Left colon (tissue), 2 donors: ENCODE data around the gene OXA1L. TPM values are rescaled to one million over a fixed set of nuclear protein-coding genes. Genes with fewer than 3 reads are reported as not detected.
"Not testable (repeated sequence)": the region's sequence is repeated elsewhere in the genome, so short reads cannot be mapped to it uniquely, and the experiment has no call there.

Experiments
- ATAC-seq: fragments of 200-7000 bp; cut with Tn5 transposase; one replicate; pipeline ENCODE4 v1.9.1; 2020; ENCODE audit warnings: mild to moderate bottlenecking, moderate library complexity
- DNase-seq, 2 donors: peaks; one replicate each; pipeline ENCODE4 v3.0.0-alpha.2; 2020
- intact Hi-C, 2 donors: fragments of 100-400 bp; cut with DNase I in 1 of 2; cut with micrococcal nuclease in 1 of 2; formaldehyde crosslinking; loops; one replicate each; pipeline versions ENCODE4 v1.11.2 to v1.14.0; 2022; cut with DNase I, micrococcal nuclease
- total RNA-seq, 2 donors: library from RNA; stranded (reverse); fragmentation: NEBNext Ultra II Directional; extraction: Animal tissue kit (Norgen Biotek cat#: 25700); gene quantifications; one replicate each; pipeline ENCODE4 v1.2.1, GENCODE V29; 2021
- donor health status: DM: no; HTN: no; CAD: no.
- donor health status: DM: yes; HTN: yes; CAD: no.

Gene OXA1L
- total RNA-seq, 2 donors from 2014 or later, result 81.7 to 125 TPM

DNA sequence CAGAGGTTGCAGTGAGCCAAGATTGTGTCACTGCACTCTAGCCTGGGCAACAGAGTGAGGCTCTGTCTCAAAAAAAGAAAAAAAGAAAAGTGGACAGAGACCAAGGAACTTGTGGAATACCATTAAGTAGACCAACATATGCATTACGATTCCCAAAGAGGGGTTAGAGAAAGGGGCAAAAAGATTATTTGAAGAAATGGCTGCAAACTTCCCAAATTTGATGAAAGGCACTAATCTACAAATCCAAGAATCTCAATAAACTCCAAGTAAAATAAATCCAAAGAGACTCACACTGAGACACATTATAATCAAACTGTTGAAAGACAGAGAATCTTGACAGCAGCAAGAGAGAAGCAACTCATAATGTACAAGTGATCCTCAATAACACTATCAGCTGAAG lies 4.8 kb upstream of the OXA1L start:
- intact Hi-C loops, result no loop called here
- no peak for ATAC-seq
- DNase-seq, result no peak

DNA sequence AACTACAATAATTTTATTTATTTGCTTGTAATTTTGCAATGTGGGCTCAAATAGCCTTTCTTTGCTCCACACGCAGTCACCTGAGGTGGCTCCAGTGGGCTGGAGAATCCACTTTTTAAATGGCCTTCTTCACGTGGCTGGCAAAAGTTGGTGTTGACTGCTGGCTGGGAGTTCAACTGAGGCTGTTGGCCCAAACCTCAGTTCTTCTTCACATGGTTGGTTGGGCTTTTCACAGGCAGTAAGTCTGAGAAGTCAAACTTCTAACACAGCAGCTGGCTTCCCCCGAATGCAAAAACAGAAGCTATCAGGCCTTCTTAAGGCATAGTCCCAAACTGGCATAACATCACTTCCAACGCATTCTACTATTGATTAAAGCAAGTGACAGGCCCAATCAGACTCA lies 2.1 kb upstream of the OXA1L start:
- intact Hi-C loops, result no loop called here
- ATAC-seq, result no peak
- no peak for DNase-seq

DNA sequence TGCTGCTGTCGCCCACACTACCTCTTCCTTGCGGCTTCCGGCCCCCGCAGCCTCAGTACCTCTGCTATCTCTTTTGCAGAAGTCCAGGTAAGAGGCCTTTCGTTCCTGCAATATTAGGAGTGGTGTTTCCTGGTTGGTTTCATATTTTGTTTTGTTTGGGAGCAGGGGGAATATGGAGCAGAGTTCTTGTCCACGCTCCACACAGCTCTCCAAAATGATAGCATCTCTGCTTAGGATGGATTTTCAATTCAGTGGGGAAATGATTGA lies 768 bp downstream of the OXA1L start:
- ATAC-seq (peak; percentile 47), DNase-seq (no peak)
- intact Hi-C loops, result no loop called here

DNA sequence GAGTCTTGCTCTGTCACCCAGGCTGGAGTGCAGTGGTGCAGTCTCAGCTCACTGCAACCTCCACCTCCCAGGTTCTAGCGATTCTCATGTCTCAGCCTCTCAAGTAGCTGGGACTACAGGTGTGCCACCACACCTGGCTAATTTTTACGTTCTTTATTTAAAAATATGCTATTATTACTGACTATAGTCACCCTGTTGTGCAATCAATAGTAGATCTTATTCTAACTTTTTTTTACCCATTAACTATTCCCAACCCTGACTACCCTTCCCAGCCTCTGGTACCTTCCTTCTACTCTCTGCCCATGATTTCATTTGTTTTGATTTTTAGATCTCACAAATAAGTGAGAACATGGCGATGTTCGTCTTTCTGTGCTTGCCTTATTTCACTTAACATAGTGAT lies 2.5 kb downstream of the OXA1L start:
- intact Hi-C loops, result no loop called here
- no peak for DNase-seq

DNA sequence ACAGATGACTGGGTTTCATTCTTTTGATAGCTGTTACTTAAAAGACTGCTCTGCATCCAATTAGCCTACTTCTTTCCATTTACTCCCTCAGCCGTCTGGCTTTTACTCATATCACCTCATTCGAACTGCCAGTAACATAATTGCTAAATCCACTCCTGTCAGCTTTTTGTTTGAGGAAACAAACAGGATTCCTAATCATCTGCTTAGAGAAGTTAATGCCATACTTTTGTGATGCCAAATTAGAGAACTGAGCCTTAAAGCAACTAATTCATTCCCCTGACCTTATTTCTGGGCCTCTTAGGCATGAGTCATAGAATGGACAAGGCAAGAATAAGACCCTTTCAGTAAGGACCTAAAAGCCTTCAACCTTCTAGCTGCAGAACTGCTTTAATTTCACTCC lies 2.9 kb downstream of the OXA1L start:
- intact Hi-C loops, result no loop called here
- ATAC-seq (no peak), DNase-seq (no peak)

More for the DNA sequence above, 2.5 kb downstream of the OXA1L start:
- no peak for ATAC-seq

DNA sequence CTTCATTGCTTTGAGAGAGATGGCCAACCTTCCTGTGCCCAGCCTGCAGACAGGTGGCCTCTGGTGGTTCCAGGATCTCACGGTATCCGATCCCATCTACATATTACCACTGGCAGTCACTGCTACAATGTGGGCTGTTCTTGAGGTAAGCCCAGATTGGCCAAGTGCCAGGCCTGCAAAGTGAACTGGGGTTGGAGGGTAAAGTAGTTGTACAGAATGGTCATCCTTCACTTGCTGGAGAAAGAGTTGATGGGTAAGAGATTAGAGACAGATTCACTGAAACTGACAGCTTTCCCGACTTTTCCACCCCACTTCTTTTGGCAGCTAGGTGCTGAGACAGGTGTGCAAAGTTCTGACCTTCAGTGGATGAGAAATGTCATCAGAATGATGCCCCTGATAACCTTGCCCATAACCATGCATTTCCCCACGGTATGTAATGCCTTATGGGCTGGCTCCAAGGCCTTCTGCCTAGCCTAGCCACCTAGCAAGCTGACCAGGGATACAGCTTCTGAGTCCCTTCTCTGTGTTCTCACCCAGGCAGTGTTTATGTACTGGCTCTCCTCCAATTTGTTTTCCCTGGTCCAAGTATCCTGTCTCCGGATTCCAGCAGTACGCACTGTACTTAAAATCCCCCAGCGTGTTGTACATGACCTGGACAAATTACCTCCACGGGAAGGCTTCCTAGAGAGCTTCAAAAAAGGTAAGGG lies 4.1 kb downstream of the OXA1L start:
- ATAC-seq, result no peak
- intact Hi-C loops, result no loop called here
- DNase-seq, result no peak

DNA sequence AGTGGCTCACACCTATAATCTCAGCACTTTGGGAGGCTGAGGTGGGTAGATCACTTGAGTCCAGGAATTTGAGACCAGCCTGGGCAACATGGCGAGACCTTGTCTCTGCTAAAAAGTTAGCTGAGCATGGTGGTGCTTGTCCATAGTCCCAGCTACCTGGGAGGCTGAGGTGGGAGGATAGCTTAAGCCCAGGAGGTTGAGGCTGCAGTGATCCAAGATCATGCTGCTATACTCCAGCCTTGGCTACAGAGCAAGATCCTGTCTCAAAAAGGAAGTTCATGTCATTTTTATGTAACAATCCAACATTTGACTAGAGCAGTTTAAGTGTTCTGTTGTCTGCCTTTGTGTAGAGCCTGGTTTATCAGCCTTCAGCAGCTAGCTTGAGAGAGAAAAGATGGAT lies 6.2 kb downstream of the OXA1L start:
- intact Hi-C loops, result no loop called here
- ATAC-seq (peak; percentile 13), DNase-seq (no peak)

DNA sequence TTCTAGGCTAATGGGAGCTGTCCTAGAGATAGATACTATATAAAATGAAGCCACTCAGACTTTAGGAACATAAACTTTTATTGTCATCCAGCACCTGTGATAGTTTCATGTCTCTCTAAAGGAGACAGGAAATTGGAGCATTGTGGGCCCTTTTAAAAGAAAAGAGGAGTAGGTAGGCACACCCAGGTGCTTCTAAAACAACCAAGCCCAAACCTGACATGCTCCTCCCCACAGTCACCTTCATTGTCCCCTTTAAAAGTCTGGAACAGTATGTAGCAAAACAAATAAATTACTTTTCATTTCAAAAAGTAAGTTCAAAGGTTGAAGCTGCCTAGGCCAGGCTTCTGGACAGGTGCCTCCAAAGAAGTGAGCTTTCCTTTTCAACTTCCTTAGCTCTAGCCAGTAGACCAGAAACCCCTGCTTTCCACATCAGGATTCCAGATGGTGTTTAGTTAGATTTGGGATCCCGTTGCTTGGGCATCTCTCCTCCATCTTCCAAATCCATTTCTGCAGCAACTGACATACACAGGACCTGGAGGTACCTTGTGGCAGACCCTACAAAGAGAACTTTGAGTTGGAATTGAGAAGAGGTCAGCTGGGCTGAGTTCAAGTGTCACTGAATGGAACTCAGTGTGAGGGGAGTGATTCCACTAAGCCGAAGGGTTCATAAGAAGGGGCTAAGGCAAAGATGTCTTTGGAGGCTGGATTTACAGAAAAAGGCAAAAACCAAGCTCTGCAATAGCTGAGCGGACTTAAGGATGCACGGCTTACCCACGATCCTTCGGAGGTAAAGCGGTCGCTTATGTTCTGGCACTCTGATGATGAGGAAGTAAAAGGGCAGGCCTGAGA lies 6.9 kb downstream of the OXA1L start:
- ATAC-seq (peak; percentile 21), DNase-seq (no peak)
- intact Hi-C loops, result no loop called here

DNA sequence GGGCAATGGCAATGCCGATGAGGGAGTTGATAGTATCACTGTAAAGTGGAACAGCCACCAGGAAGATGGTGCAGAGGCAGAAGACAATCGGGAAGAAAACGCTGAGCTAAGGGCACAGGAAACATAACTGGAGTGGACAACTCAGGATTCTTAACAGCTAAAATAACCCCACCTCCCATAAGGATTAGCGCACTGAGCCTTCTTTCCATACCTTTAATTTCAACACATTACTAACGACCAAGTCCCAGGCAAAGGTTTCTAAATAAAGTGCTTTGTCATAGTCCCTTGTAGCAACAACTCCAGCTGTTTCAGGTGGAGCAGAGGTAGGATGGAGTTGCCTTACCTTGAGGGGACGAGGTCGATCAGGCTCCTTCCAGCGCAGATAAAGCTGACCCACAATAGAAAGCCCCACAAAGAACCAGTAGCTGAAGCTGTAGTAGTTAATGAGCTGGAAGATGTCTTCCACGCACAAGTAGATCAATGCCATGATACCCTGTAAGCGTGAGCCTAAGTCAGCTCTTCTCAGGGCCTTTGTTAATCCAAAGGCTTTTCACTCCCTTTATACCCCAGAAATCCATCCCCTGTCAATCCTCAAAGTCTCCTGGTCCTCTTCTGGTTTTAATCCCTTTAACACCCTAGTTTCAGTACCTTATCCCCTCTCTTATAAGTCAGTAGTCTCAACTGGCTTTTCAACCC lies 7.7 kb downstream of the OXA1L start:
- no peak for DNase-seq
- intact Hi-C loops, result no loop called here
- ATAC-seq, result no peak

DNA sequence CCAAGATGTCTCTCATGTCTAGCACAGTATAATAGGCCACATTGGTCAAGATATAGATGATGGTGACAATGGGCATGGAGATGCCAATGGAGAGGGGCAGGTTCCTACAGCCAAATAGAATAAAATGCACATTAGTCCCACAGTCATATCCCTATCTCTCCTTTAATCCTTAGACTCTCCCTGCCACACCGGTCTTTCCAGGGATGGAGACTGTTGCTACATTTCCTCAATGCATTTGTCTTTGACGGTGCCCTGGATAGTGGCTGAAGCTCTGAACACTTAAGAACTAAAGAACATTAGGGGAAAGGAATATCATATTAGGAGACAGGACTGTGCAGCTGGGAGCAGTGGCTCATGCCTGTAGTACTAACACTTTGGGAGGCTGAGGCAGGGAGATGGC lies 9.7 kb downstream of the OXA1L start:
- DNase-seq (no peak), ATAC-seq (no peak)
- intact Hi-C loops, result no loop called here

DNA sequence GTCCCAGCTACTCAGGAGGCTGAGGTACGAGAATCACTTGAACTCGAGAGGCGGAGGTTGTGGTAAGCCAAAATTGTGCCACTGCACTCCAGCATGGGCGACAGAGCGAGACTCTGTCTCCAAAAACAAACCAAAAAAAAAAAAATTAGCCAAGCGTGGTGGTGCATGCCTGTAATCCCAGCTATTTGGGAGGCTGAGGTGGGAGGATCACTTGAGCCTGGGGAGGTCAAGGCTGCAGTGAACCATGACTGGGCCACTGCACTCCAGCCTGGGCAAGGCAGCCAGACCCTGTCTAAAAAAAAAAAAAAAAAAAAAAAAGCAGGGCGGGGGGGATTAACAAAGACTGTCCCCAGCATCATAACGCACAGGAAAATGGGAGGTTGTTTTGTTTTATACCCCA lies 10.4 kb downstream of the OXA1L start:
- DNase-seq, ATAC-seq, intact Hi-C loops: not testable (repeated sequence)

DNA sequence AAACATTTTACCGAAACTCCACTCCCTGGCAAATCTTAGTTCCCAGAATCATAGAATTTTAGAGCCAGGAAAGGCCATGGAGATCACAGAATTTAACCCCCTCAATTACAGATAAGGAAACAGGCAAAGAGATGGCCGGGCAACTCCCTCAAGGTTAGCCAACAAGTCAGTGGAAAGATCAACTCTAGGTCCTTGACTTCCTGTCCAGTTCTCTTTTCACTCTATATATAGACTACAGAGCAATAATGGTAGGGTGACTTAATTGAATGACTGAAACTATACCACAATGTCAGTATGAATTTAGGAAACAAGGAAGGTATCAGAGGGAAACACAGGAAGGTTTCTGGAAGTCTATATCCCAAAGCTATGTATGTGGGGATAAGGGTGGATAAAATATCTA lies 11.6 kb downstream of the OXA1L start:
- intact Hi-C loops, result no loop called here
- DNase-seq (no peak), ATAC-seq (no peak)

DNA sequence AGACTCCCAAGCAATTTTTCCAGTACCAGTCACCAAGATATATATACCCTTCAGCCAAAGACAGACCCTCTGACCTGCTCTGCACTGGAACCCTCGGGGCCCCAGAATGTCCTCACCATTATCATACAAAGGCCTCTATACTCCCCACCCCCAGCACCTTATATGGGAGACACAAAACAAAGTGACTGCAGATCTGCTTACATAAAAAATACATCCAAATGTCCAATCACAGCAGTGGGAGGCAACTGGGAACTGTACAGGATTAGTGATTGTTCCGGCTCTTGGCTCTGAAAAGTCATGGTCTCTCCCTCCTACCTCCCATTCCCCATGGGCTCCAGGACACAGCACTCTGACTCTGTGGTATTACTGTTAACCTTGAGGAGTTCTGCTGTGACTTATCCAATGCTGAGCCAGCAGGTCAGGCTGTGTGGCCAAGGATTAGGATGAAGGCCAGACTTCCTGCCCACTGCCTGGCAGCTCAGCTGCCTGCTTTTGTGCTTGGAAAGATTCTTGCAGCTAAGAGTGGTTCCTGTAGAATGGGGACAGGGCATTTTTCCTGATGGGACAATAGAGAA lies 13.7 kb downstream of the OXA1L start:
- DNase-seq (no peak), ATAC-seq (no peak)
- intact Hi-C loops, result no loop called here

DNA sequence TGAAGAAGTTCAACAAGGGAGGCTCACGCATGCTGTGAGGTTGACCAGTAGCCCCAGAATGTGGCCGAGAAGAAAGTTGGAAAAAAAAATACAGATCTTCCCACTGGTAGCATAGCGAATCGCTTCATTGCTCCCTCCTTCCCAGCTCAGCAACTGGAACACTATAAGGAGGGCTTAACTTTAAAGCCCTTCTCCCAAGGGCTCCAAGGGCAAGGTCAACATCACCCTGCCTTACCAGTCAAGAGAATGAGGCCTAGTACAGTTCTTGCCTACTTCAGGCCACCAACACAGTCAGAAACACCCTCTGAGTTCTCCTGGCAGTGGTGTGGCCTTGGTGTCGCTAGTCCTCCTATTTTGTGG lies 14.4 kb downstream of the OXA1L start:
- DNase-seq (no peak), ATAC-seq (no peak)
- intact Hi-C loops, result no loop called here

DNA sequence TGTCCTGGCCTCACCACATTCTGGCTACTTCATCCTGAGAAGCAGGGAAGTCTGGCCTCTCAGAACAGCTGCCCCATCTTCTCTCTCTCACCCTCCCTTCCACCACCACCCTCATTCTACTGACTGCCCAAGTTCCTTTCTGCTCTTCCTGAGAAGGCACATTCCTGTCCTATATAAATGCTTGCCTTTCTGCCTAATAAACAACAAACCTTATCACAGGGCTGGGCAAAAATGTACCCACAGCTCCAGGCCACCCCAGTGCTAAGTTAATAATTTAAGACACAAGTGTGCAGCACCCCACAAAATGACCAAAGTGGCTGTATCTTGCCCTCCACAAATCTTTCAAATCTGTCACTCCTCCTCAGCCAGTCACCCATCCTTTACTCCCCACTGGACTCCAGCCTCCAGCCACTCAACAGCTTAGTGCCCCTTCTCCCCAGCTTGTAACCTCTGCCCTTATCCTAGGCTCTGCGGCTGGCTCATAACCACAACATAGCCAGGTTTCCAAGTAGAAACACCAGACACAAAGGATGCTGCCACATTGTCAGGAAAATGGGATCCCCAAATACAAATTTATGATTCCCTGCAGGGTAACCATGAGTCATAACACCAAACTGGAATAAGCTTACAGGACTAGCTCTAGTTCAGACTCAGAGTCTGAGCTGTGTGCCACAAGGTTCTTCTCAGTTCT lies 15.0 kb downstream of the OXA1L start:
- no peak for DNase-seq
- intact Hi-C loops, result no loop called here
- no peak for ATAC-seq

DNA sequence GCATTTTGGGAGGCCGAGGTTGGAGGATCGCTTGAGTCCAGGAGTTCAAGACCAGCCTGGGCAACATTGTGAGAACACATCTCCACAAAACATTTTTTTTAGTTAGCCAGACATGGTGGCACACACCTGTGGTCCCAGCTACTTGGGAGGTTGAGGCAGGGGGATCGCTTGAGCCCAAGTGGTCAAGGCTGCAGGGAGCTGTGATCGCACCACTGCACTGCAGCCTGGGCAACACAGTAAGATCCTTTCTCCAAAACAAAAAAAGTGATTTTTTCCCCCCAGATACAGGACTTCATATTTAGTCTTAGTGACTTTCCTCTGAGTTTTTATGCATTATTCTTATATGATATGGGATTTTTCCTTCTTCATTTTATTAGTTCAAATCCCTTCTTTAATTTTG lies 20.2 kb downstream of the OXA1L start:
- intact Hi-C loops, result no loop called here
- ATAC-seq (no peak), DNase-seq (no peak)

DNA sequence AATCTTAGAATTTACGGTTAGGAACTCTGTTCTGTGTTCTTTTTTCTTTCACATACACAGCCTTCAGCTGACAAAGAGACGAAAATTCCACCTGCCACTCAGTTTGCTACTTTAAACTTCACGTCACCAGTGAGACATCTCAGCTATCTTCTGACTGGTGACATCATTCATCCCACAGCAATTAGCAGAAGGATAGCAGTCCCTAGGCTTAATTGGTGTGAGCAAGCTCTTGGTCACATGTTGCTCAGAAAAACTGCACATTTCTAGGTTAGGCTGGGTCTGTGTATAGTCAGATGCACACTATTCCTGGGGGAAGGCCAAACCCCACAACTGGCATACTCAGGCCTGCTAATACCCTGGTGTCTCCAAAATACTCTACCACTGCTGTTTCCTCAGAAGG lies 24.8 kb downstream of the OXA1L start:
- no peak for DNase-seq
- ATAC-seq, result no peak
- intact Hi-C loops, result no loop called here

DNA sequence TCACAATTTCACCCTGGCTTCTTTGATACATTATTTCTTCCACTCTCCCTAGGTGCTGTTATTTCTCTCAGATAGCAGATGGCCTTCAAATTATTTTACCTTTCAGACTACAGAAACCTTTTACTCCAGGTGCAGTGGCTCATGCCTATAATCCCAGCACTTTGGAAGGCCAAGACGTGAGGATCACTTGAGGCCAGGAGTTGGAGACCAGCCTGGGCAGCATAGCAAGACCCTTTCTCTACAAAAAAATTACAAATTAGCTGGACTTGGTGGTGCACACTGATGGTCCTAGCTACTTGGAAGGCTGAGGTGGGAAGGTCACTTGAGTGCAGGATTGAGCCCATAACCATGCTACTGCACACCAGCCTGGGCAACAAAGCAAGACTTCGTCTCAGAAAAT lies 25.7 kb downstream of the OXA1L start:
- no peak for ATAC-seq

DNA sequence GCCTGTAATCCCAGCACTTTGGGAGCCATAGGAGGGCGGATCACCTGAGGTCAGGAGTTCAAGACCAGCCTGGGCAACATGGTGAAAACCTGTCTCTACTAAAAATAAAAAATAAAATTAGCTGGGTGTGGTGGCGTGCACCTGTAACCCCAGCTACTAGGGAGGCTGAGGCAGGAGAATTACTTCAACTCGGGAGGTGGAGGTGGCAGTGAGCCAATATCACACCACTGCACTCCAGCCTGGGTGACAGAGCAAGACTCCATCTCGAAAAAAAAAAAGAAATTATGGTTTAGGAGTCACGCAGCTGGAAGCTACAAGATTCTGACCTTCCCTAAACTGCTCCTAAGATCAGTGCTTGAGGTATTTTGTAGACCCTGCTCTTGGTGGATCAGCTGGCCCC lies 27.1 kb downstream of the OXA1L start:
- ATAC-seq, intact Hi-C loops: not testable (repeated sequence)

More for the DNA sequence above, 25.7 kb downstream of the OXA1L start:
- intact Hi-C loops, result no loop called here
- DNase-seq, result no peak

More for the DNA sequence above, 27.1 kb downstream of the OXA1L start:
- DNase-seq, result not testable (repeated sequence)
